Measurements from ENCODE around the gene GPS1.
"Not testable (repeated sequence)": the region's sequence is repeated elsewhere in the genome, so short reads cannot be mapped to it uniquely, and the experiment has no call there.

The GPS1 gene

GRCh38 chr17:82029391-82029790, 22.3 kb upstream of the GPS1 start:
- no peak for DNase-seq

GRCh38 chr17:82029990-82030469, 21.7 kb upstream of the GPS1 start:
- DNase-seq, result no peak

- peak; percentile 60 to 84 for DNase-seq
These were observed 21.0 kb upstream of the GPS1 start for GRCh38 chr17:82030470-82031302.

- DNase-seq, result no peak
These were observed 20.3 kb upstream of the GPS1 start, which contains the start of gene RAC3 for GRCh38 chr17:82031303-82031884. TSS of gene RAC3 (plus strand) at chr17:82031678. CDS start at chr17:82031762, 84 bp downstream.

GRCh38 chr17:82031885-82032627, 19.6 kb upstream of the GPS1 start:
- DNase-seq, result no peak

- no peak for DNase-seq
These were observed 18.2 kb upstream of the GPS1 start for GRCh38 chr17:82033359-82034085.

- no peak for DNase-seq
These were observed 17.2 kb upstream of the GPS1 start for GRCh38 chr17:82034371-82035011.

GRCh38 chr17:82035488-82035887, 16.2 kb upstream of the GPS1 start:
- no peak for DNase-seq

- DNase-seq, result no peak
These were observed 15.6 kb upstream of the GPS1 start for GRCh38 chr17:82035956-82036633.

- DNase-seq, result no peak
These were observed 15.0 kb upstream of the GPS1 start for GRCh38 chr17:82036634-82037091.

GRCh38 chr17:82037092-82037888, 14.4 kb upstream of the GPS1 start, which contains the start of gene DCXR:
TSS of gene DCXR (minus strand) at chr17:82037697. CDS start at chr17:82037682, 15 bp downstream.
- DNase-seq, result peak; percentile 92 to 95

- DNase-seq, result no peak
These were observed 13.9 kb upstream of the GPS1 start for GRCh38 chr17:82037889-82038195.

- not testable (repeated sequence) for DNase-seq
These were observed 12.8 kb upstream of the GPS1 start for GRCh38 chr17:82038796-82039409.

GRCh38 chr17:82039695-82040299, 11.9 kb upstream of the GPS1 start:
- DNase-seq, result no peak

GRCh38 chr17:82041144-82041814, 10.4 kb upstream of the GPS1 start:
- DNase-seq, result no peak

GRCh38 chr17:82042649-82043048, 9.0 kb upstream of the GPS1 start:
- no peak for DNase-seq

GRCh38 chr17:82043507-82043906, 8.2 kb upstream of the GPS1 start:
- DNase-seq, result no peak

- DNase-seq, result no peak
These were observed 5.7 kb upstream of the GPS1 start for GRCh38 chr17:82045936-82046484.

GRCh38 chr17:82046903-82047302, 4.8 kb upstream of the GPS1 start:
- no peak for DNase-seq

Measured in hippocampal formation (tissue), 2 donors.